OCI-LY1 (cell line): ENCODE results near the gene CHST11.
A peak's percentile ranks its signal among the peaks of the same experiment; 100 is the strongest.

Experiments
- H2AFZ ChIP-seq: fragments of 200-600 bp; sonication (generic), shearing (Covaris generic); 2 replicates; pipeline ENCODE4 v1.6.0; 2014; ENCODE audit warnings: antibody characterized with exemption, mild to moderate bottlenecking, low read length
- H3F3A ChIP-seq: fragments of 200-600 bp; sonication (generic), shearing (Covaris generic); 2 replicates; pipeline ENCODE4 v1.6.0; 2014; ENCODE audit warnings: mild to moderate bottlenecking, antibody characterized with exemption, low read length, moderate library complexity; ENCODE audit not compliant: insufficient read depth
- H3K27ac ChIP-seq: fragments of 200-600 bp; sonication (generic); 2 replicates; pipeline ENCODE4 v1.5.1; 2014; ENCODE audit warnings: low read length, mixed run types, mild to moderate bottlenecking, low read depth; ENCODE audit not compliant: poor library complexity, severe bottlenecking
- H3K27me3 ChIP-seq: fragments of 200-600 bp; sonication (generic); 2 replicates; pipeline ENCODE4 v1.6.0; 2014; ENCODE audit warnings: antibody characterized with exemption, mild to moderate bottlenecking, low read length, moderate library complexity; ENCODE audit not compliant: insufficient read depth
- H3K36me3 ChIP-seq: fragments of 200-600 bp; sonication (generic); 2 replicates; pipeline ENCODE4 v1.6.1; 2014; ENCODE audit warnings: mild to moderate bottlenecking, antibody characterized with exemption, low read length, moderate library complexity, mixed read lengths; ENCODE audit not compliant: insufficient read depth
- H3K4me1 ChIP-seq: fragments of 200-600 bp; sonication (generic); 2 replicates; pipeline ENCODE4 v1.5.1; 2014; ENCODE audit warnings: mild to moderate bottlenecking, low read length, moderate library complexity; ENCODE audit not compliant: insufficient read depth, severe bottlenecking
- H3K4me2 ChIP-seq: fragments of 200-600 bp; sonication (generic), shearing (Covaris generic); 2 replicates; pipeline ENCODE4 v1.6.1; 2014; ENCODE audit warnings: low read length
- H3K4me3 ChIP-seq: fragments of 200-600 bp; sonication (generic); 2 replicates; pipeline ENCODE4 v1.5.1; 2014; ENCODE audit warnings: low read length, low read depth, mild to moderate bottlenecking, mixed read lengths; ENCODE audit not compliant: poor library complexity, severe bottlenecking
- H3K79me2 ChIP-seq: fragments of 200-600 bp; shearing (Covaris generic); 2 replicates; pipeline ENCODE4 v1.6.1; 2016; ENCODE audit warnings: mixed run types, low read length, mixed read lengths; ENCODE audit not compliant: insufficient read depth
- H3K9ac ChIP-seq: fragments of 200-600 bp; sonication (generic), shearing (Covaris generic); 2 replicates; pipeline ENCODE4 v1.6.1; 2014; ENCODE audit warnings: mild to moderate bottlenecking, low read length, mixed read lengths
- H3K9me2 ChIP-seq: fragments of 200-600 bp; sonication (generic), shearing (Covaris generic); 2 replicates; pipeline ENCODE4 v1.6.1; 2014; ENCODE audit warnings: low read depth, mild to moderate bottlenecking, low read length, mixed read lengths
- H3K9me3 ChIP-seq: fragments of 200-600 bp; shearing (Covaris generic); 2 replicates; pipeline ENCODE4 v1.6.1; 2014; ENCODE audit warnings: low read length, mixed read lengths
- H4K20me1 ChIP-seq: fragments of 200-600 bp; sonication (generic), shearing (Covaris generic); 2 replicates; pipeline ENCODE4 v1.6.0; 2016; ENCODE audit warnings: mild to moderate bottlenecking, low read length; ENCODE audit not compliant: insufficient read depth
- CTCF ChIP-seq: fragments of 200-600 bp; sonication (generic), shearing (Covaris generic); IDR thresholded peaks from 2 replicates; pipeline ENCODE4 v1.5.1; 2017; ENCODE audit warnings: mild to moderate bottlenecking, antibody characterized with exemption, low read length, moderate library complexity, mixed read lengths
- EZH2 ChIP-seq: fragments of 200-600 bp; sonication (generic), shearing (Covaris generic); IDR thresholded peaks from 2 replicates; pipeline ENCODE4 v1.8.0; 2017; ENCODE audit warnings: borderline replicate concordance, mixed run types, mild to moderate bottlenecking, antibody characterized with exemption, low read length, moderate library complexity, mixed read lengths

The CHST11 gene

GRCh38 chr12:104493496-104493895 lies 36.7 kb downstream of the CHST11 start:
- H3K27ac ChIP-seq = no peak overlapping the region

GRCh38 chr12:104494137-104494792 lies 37.5 kb downstream of the CHST11 start:
- H3K9me2 ChIP-seq = no peaks in the 10 kb centered on the region
- H3K4me2 ChIP-seq = peak overlapping the region; percentile 39
- H2AFZ ChIP-seq = no peak overlapping the region
- no peak for TF ChIP-seq CTCF
- TF ChIP-seq EZH2 = no peak
- H3K79me2 ChIP-seq = no peaks in the 10 kb centered on the region
- no peaks in the 10 kb centered on the region for H3K36me3 ChIP-seq
- H4K20me1 ChIP-seq = no peaks in the 10 kb centered on the region
- H3K4me3 ChIP-seq = no peak overlapping the region
- H3F3A ChIP-seq = no peaks in the 10 kb centered on the region
- H3K27ac ChIP-seq = no peak overlapping the region
- H3K4me1 ChIP-seq = peaks cover 50% of the 10 kb centered on the region
- no peaks in the 10 kb centered on the region for H3K27me3 ChIP-seq
- H3K9me3 ChIP-seq = no peaks in the 10 kb centered on the region
- H3K9ac ChIP-seq = no peak overlapping the region

More at GRCh38 chr12:104493496-104493895, 36.7 kb downstream of the CHST11 start:
- no peak overlapping the region for H3K9ac ChIP-seq
- H3K9me3 ChIP-seq = no peaks in the 10 kb centered on the region
- no peaks in the 10 kb centered on the region for H3K36me3 ChIP-seq
- H2AFZ ChIP-seq = no peak overlapping the region
- TF ChIP-seq EZH2 = no peak
- no peak for TF ChIP-seq CTCF
- no peak overlapping the region for H3K4me2 ChIP-seq
- H3K79me2 ChIP-seq = no peaks in the 10 kb centered on the region
- H3K4me1 ChIP-seq = peaks cover 50% of the 10 kb centered on the region
- H3K4me3 ChIP-seq = no peak overlapping the region
- H3F3A ChIP-seq = no peaks in the 10 kb centered on the region
- H4K20me1 ChIP-seq = no peaks in the 10 kb centered on the region
- no peaks in the 10 kb centered on the region for H3K9me2 ChIP-seq
- H3K27me3 ChIP-seq = no peaks in the 10 kb centered on the region

GRCh38 chr12:104494793-104495158 lies 38.0 kb downstream of the CHST11 start:
- Histone ChIP-seq H3K27me3 (no peaks in the 10 kb centered on the region), H3K9me3 (no peaks in the 10 kb centered on the region), H3K27ac (no peak overlapping the region), H3F3A (no peaks in the 10 kb centered on the region), H4K20me1 (no peaks in the 10 kb centered on the region), H3K9me2 (no peaks in the 10 kb centered on the region), H3K9ac (no peak overlapping the region), H3K4me1 (peaks cover 51% of the 10 kb centered on the region), H3K79me2 (no peaks in the 10 kb centered on the region), H3K4me2 (peak overlapping the region; percentile 39; the same call in 1 of the 2 replicates), H3K4me3 (no peak overlapping the region), H3K36me3 (no peaks in the 10 kb centered on the region), H2AFZ (no peak overlapping the region)
- no peak for TF ChIP-seq EZH2
- TF ChIP-seq CTCF = no peak
